CD4-positive, alpha-beta T cell treated with Interferon alpha-2 for 1 hour (primary cell): ENCODE measurements around the gene DNAJC27.
A peak's percentile ranks its signal among the peaks of the same experiment; 100 is the strongest.

ENCODE experiments used
- DNase-seq, 2 donors: peaks; one replicate each; pipeline ENCODE4 v3.0.0-alpha.2; 2020 to 2022

The DNAJC27 gene

DNA sequence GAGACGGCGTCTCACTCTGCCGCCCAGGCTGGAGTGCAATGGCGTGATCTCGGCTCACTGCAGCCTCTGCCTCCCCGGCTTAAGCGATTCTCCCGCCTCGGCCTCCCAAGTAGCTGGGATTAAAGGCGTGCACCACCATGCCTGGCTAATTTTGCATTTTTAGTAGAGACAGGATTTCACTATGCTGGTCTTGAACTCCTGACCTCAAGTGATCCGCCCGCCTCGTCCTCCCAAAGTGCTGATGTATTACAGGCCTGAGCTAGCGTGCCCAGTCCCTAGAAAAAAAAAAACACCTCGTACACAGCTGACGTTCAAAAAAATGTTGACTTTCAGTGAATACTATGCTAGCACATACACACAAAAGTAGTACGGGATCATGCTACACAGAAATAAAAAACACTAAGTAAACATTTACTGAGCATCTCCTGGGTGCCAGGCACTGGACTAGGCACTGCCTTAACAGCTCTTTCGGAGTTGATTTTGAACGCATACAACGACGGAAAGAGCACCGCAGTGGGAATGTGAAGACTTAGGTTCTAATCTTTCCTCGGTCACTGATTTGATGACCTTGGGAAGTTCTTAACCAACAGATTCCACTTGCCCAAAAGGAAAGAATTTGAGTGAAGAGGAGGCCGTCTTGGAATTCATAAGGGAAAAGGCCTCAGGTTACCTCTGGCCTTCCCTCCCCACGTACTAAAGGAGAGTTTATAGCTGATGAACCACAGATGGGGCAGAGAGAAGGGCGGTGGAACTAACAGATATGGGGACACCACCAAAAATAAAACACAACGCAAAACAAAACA lies 1.1 kb downstream of the DNAJC27 start:
- DNase-seq = no peak

DNA sequence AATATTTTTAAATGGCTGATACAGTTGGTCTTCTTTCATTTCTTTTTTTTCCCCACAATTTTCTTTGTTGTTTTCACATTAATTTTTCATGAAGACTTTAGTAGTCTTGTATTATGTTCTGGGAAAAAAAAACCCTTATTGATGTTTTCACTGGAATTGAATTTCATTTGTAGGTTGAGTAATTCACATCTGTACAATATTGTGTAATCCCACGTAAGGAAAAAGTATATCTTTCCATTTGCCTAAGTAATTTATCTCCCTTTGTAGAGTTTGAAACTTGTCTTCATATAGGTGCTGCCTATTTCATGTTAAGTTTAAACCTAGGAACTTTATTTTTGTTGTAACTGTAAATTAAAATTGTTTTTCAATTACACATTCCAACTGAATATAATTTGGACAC lies 2.0 kb downstream of the DNAJC27 start:
- DNase-seq = no peak

DNA sequence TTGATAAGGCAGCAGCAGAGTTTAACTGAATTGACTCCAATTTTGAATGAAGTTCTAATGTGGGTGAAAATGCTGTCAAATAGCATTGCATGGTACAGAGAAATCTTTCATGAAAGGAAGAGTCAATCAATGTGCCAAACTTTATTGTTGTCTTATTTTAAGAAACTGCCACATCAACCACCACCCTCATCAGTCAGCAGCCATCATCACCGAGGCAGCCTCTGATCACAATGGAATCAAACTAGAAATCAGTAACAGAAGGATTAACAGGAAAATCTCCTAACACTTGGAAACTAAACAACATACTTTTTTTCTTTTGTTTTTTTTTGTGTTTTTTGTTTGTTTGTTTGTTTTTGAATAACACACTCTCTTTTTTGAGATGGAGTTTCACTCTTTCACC lies 9.9 kb downstream of the DNAJC27 start:
- no peak for DNase-seq

DNA sequence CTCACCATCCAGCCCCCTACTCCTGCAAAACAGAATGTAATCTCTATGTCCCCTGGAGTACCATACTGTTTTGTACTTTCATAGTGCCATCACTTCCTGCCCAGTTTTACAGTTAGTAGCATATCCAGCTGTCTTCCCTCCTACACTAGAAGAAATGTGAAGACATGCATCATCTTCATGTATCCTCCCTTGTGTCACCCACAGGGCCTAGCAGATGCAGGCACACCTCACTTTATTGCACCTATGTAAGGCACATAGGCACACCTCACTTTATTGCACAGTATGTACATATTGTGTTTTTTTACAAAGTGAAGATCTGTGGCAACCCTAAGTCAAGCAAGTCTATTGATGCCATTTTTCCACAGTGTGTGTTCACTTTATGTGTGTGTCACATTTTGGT lies 12.0 kb downstream of the DNAJC27 start:
- no peak for DNase-seq

DNA sequence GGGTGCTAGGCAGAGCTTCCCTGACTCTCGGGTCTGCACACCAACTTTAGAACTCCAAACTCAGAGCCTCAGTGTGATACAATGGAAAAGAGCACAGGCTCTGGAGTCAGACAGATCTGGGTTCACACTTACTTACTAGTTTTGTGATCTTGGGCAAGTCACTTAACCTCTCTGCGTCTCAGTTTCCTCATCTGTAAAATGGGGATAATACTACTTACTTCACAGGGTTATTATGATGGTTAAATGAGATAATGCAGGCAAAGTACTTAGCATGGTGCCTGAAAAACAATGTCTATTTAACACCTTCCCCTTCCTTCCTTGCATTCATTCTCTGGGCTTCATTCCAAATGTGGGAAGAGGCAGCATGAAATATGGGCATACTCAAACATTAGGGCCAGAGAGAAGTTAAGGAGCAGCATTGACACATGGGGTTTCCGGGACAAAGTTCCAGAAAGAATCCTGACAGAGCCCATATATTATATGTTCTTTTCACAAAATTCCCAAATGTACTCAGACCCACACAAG lies 13.3 kb downstream of the DNAJC27 start:
- no peak for DNase-seq

DNA sequence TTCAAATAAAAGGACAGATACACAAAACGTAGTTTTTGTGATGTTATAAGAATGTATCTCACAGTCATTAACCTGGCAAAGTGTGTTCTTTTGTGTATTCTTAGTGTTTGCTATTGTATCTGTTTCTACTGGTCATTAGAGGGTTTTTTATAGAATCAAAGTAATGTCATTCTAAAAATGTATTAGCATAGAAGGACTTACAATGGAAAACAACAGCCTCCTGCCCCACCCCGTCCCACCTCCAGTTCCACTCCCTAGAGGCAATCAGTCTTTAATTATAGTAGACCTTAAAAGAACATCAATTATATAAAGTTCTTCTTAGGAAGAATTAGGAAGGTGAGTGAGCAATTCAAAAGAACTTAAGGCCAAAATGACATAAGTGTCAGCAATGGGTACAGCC lies 13.8 kb downstream of the DNAJC27 start:
- DNase-seq = no peak

DNA sequence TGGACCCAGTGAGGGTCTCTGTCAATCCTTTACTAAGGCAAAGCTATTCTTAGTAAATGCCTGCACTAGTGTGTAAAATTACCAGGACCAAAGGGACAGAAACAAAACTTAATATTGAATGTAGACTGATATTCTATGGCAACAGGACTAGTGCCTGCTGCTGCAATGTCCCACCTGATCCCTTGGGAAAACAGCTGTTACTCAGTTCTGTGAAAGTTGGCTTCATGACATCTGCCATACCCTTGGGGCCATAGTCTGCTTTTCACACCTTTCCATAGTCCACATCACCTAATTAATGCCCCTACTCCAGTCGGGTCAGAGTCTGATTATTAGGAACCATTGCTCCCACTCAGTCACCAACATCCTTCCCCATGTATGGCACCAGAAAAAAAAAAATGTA lies 14.5 kb downstream of the DNAJC27 start:
- DNase-seq = no peak

DNA sequence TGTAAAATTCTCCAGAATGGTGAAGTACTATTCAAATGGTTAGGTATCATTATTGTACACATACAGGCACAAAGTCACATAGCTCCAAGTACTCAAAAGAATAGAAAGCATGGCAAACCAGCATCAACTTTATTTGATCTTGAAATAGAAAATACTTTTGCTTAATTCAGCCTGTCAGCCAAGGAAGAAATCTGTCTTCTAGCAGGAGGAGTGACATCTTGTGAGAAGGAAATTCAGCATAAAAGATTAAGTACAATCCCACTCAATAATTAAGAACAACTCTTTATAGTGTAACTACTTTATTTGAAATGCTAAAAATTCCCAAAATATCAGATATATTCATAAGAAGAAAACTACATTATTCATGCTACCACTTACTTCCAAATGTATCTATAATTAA lies 15.8 kb downstream of the DNAJC27 start:
- no peak for DNase-seq

DNA sequence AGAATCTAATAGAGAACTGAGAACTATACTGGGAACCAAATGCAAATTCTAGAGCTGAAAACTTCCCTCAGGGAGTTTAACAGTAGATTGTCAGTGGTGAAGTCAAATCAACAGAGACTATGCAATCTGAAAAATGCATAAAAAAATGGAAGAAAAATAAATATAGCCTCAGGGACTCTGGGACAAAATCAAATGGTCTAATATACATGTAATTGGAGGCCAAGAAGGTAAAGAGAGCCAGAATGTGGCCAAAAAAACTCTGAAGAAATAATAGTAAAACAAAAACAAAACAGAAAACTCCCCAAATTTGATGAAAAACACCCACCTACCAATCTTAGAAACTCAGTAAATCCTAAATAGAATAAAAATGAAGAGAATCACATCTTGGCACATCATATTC lies 16.5 kb downstream of the DNAJC27 start:
- no peak for DNase-seq

DNA sequence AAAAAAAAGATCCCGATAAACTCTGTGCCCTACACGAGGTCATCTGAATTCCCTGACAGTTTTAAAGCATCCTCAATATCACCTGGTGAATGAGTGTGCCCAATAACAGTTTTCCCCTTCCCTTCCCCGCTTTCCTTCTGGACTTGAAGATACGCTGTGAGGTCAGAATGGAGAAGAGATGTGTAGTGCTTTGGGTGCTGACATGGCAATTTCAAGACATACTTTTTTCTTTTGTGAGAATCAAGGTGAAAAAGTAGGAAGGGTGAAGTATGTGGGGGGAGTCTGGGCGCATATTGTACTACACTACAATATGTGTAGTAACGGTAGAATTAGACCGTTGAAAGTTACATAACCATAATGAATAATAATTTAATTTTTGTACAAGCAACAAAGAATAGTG lies 21.7 kb downstream of the DNAJC27 start:
- DNase-seq = no peak

DNA sequence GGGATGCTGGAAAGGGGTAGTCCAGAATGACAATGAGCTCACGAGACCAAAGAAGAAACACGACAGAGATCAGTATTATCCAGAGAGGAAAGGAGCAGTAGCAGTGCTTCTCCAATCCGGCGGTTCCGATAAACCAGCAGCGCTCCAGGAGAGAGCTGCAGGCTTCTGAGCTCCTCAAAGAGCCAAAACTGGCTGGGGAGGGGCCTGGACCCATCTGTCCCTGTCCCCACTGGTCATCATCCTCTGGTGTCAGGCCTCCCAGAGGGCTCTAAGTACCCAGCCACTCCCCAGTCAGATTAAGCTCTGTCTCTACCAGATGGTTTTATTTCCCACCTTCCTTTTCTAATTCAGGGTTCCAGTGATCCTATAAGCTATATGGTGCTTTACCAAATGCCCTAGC lies 23.2 kb downstream of the DNAJC27 start:
- no peak for DNase-seq

DNA sequence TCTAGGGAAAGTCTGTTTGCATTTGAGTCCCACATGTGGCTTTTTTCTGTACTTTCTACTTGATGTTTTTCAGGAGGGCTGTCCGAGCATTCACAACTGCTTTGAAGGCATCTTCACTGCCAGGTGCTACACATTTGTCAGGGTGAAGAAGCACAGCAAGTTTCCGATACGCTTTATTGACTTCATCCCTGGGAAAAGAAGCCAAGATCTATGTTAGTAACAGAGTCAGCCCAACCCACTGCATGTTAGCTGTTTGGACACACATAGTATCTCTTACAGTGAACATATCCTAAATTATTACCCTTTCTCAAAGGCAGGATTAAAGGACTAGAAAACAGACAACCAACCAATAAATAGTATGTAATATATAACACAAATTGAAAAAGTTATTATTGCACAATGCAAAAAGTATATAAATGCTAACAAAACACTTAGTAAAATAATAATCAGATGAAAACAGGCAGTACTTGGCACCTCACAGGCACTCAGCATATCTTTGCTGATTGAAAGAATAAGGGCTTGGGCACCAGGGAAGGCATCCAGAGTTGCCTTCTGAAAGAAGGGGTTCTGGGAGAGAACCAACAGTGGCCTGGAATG lies 24.1 kb downstream of the DNAJC27 start:
- DNase-seq = no peak

DNA sequence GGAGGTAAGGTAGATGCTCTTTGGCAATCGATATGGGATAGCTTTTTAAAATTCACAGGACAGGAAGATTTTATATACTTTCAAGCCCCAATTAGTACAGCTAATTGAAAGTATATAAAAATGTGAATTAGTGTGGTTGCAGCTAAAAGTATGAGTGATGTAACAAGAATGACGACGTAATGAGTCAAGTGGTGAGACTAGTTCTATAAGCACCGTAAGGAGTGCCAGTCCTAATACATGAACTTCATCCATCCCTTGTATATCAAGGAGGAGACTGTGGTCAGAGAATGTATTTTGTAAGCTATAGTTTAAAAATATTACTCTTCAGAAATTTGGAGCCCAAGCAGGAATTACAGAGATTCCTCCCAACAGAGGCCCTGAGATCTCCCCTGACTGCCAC lies 25.8 kb downstream of the DNAJC27 start:
- DNase-seq = no peak

DNA sequence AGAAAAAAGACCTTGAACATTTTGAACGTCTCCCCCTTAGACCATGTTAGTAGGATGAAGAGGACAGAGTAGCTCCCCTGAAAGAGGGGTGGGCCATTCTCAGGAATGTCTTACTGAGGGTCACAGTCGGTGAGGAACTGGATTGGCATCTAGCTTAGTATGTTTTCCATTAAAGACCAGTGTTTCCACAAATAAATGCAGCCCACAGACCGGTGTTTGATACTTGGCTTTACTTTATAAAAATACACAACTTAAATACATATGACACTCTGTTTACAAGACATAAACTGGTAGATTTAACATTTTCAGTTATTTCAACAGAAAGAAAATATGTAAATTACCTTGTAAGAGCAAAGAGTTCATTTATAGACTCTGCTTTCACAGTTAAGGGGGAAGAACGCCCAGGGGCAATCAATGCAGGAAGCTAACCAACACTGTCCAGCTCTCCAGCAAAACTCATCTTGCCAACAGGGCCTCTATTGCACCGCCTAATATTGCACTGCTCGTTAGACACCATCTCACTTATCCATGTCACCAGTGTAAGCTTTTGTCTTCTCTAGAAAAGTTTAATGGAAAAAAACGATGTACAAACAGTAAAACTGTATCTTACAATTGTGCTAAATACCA lies 28.2 kb downstream of the DNAJC27 start:
- no peak for DNase-seq

DNA sequence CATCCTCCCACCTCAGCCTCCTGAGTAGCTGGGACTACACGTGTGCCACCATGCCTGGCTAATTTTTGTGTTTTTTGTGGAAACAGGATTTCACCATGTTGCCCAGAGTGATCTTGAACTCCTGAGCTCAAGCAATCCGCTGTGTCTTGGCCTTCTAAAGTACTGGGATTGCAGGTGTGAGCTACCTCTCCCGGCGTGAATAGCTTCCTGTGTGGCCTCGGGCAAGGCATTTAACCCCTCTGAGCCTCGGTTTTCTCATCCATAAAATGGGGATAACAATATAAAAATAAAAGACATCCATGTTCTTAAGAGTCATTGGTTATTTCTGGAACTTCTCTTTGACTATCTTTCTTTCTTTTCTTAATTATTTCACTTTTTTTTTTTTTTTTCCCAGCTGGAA lies 32.4 kb downstream of the DNAJC27 start:
- no peak for DNase-seq

DNA sequence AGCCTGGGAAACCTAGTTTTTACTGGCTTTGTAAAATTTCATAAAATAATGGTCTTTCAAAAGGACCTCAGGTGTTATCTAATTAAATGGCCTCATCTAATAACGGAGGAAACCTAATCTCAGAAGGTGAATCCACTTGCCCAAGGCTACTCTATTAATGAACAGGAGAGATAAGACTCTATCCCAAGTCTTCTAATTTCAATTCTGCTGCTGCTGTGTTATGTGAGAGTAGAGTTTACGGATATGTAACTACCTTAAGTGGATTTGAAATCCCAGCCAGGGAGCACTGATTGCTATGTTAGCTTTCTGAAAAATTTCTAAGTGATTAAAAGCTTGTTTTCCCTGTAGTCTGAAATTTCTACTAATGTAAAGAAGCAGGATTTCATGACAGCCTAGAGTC lies 34.5 kb downstream of the DNAJC27 start:
- DNase-seq = no peak

DNA sequence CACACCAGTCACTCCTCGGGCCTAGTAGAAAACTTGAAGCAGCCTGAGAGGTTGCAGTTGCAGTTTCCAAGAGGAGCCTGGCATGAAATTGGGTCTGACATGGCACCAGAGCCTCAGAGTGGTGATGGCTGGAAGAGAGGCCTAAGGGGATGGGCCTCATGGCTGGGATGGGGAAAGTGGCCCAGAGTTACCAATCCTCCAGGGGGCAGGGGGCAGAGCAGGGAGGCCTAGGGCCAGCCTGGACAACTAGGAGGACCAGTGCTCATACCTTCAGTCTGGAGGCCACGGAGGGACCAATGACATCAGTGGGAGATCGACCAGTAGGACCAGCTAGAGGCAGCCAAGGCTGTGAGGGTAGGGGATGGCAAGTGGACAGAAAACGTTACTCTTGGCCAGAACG lies 36.6 kb downstream of the DNAJC27 start:
- no peak for DNase-seq

DNA sequence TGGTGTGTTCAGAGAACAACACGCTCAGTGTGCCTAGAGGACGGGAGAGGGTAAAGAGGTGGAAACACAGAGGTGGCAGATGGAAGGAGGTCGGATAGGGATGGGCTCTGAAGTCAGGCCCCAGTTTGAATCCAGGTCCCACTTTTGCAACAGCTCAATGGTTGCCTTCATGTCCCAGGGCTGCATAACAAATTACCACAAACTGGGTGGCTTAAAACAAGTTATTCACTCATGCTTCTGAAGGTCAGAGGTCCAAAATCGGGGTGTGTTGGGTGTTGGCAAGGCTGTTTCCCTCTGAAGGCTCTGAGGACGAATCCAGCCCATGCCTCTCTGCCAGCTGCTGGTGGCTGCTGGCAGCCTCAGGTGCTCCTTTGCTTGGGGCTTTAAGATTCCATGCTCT lies 39.0 kb downstream of the DNAJC27 start:
- DNase-seq = no peak

DNA sequence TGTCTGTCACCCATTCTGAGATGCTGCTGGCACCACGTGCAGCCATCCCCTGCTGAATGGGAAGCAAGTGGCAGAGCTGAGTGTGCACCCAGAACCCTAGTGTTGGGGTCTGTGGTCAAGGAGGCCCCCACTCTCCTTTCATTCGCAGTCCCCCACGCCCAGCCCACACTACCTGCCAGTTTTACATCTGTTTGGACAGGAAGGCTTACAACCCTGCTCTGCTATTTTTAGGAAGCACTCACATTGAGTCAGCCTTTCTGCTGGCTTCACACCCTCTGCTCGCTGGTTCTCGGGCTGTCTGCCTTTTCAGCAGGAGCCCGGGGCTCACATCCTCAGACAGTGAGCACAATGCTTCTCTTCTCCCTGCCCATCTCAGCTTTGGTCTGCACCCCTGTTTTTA lies 41.0 kb downstream of the DNAJC27 start:
- no peak for DNase-seq

DNA sequence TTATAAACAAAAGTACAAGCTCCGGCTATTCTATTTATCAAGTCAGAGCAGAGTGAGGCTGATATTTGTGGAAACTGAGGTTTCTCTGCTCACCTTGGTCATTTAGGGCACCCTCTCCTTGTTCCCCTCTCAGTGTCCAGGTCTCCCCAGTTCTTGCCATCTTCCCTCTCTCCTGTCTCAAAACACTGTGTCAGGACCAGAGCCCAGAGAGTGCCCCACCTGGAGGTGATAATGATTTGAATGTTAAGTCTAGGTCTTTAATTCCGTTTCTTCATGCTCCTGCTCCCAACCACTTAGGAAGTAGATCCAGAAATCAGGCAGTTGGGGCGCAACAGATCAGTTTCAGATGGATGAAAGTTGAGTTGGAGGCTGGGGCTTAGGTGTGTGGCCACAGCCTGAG lies 42.5 kb downstream of the DNAJC27 start:
- DNase-seq = no peak

DNA sequence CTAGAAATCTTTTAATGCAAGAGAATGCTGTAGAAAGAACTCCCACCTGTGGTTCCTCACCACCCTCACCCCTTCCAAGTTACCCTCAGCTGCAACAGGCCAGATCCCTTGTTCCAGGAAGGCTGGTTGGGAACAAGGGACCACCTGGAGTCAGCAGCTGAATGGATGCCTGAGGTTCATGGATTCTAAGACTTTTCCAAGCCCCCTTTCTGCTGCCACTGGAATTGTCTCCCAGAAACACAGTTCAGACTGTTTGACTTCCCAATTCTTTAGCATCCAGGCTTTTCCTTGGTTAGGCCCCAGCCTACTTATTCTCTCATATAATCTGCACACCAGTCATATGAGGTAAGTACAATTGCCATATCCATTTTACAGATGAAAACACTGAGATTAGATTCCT lies 43.7 kb downstream of the DNAJC27 start:
- DNase-seq = no peak

DNA sequence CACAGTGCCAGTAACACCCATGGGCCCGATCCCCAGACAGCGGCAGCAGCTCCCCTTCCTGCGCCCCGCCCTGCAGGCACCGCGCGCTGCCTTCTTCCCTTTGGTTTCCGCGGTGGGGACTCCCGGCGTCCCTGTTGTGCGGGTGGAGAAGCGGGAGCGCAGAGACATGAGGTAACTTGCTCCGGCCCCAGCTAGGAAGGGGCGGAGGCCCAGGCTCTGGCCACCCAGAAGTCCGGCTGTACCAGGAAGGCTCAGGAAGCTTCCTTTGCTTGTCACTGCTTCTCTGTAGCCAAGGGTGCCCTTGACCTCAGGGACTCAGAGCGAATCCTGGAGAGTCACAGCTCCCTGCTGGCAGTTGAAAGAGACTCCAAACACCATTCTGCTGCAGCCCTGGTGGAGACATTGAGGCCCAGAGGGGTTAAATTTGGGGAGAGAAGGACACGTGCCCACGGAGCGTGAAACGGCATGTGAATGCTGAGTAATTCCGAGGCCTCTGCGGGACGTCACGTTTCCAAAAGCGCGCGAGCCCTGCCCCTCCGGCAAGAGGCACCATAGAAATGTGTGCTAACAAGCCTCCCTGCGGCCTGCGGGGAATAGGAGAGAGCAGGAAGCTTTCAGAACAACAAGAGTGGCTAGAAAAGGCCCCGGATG lies 45.0 kb downstream of the DNAJC27 start:
- peak in 1 of 2 donors; percentile 29 for DNase-seq

DNA sequence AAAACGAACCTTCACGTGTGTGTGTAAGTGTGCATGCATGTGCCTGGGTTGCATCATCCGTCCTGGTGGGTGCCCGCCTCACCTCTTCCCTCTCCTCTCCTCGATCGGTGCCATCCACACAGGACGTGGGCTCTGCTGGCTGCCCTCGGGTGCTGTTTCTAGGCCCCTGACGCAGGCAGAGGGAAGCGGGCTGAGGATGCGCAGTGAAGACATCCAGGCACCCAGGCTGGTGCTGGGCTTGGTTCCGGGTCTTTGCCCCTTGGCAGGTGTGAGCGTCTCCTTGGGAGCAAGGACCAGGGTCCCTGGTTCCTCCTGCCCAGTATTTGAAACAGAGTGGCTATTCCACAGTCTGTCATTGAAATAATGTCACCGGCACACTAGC lies 45.5 kb downstream of the DNAJC27 start:
- no peak for DNase-seq

DNA sequence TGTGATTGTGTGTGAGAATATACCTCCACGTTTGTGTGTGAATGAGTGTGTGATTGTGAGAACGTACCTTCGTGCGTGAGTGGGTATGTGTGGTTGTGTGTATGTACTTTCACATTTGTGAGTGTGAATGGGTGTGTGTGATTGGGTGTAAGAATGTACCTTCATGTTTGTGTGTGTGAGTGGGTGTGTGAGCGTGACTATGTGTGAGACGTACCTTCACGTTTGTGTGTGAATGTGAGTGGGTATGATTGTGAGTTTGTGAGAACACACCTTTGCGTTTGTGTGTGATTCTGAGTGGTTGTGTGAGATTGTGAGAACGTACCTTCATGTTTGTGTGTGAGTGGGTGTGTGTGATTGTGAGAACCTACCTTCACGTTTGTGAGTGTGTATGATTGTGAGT lies 45.9 kb downstream of the DNAJC27 start:
- no peak for DNase-seq
